C4-2B (cell line): ENCODE results near the gene GRID1.

Experiments
- ZFX ChIP-seq: fragments of 450-650 bp; IDR thresholded peaks from 2 replicates; pipeline ENCODE4 v1.6.1; 2017
- TF ChIP-seq, protein P1 (sequence below): fragments of 450-650 bp; conservative IDR thresholded peaks from 2 replicates; pipeline ENCODE4 v1.5.1; 2017; ENCODE audit warnings: mild to moderate bottlenecking

DNA sequence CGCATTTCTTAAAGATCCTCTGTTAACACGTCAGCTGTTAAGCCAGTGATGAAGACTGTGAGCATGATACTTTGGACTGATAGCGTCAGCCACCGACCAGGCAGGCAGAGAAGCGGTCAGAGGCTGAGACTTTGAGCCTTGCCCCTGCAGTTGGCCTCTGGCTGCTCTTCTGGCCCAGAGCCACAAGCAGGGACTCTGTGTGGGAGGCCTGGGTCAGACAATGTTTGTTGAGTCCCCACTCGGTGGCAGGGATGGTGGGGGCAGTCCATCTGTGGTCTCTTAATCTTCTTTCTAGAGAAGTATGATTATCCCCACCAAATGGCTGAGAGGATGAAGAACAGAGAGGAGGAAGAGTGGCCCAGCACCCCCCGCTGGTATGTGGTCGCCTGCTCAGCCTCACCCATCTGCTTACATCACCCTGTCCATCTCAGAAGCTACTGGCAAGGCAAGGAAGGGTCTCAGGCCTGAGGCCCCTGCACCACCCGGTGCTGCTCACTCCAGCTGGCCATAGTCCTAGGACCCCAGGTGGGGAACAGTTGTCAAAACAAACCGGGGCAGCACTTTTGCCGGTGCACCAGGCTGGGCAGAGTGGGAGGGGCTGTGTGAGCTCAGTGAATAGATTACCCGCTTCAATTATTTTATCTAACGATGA, 202.9 kb downstream of the GRID1 start:
- TF ChIP-seq, protein P1, sequence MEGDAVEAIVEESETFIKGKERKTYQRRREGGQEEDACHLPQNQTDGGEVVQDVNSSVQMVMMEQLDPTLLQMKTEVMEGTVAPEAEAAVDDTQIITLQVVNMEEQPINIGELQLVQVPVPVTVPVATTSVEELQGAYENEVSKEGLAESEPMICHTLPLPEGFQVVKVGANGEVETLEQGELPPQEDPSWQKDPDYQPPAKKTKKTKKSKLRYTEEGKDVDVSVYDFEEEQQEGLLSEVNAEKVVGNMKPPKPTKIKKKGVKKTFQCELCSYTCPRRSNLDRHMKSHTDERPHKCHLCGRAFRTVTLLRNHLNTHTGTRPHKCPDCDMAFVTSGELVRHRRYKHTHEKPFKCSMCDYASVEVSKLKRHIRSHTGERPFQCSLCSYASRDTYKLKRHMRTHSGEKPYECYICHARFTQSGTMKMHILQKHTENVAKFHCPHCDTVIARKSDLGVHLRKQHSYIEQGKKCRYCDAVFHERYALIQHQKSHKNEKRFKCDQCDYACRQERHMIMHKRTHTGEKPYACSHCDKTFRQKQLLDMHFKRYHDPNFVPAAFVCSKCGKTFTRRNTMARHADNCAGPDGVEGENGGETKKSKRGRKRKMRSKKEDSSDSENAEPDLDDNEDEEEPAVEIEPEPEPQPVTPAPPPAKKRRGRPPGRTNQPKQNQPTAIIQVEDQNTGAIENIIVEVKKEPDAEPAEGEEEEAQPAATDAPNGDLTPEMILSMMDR, result no peak
- no peak for TF ChIP-seq ZFX
